ENCODE data around the gene SIGLECL1. TPM values are rescaled to one million over a fixed set of nuclear protein-coding genes. Genes with fewer than 3 reads are reported as not detected.

SIGLECL1 gene
- total RNA-seq, 1 experiment from 2014 or later, result not detected

DNA sequence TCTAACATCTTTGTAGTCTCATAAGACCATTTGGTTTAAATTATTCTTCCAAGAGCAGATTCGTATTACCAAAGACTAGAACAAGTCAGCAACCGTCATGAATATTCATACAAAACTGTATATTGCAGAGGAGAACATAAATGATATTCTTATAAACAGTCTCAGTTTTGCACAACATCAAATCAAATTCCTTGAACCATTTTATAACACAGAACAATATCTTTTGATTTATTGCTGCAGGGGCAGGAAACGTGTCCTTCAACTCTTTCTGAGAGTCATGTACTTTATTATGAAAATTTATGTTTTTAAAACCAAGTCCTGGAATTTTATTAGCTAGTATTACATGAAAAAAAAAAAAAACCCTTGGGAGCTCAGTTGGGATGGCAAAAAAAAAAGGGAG, 26.2 kb downstream of the SIGLECL1 start:
- H3K4me3 ChIP-seq, result no peak overlapping the region
- H3K9me3 ChIP-seq, result no peaks in the 10 kb centered on the region
- no peak for DNase-seq
- H3K36me3 ChIP-seq, result no peaks in the 10 kb centered on the region
- H3K27me3 ChIP-seq, result no peaks in the 10 kb centered on the region

DNA sequence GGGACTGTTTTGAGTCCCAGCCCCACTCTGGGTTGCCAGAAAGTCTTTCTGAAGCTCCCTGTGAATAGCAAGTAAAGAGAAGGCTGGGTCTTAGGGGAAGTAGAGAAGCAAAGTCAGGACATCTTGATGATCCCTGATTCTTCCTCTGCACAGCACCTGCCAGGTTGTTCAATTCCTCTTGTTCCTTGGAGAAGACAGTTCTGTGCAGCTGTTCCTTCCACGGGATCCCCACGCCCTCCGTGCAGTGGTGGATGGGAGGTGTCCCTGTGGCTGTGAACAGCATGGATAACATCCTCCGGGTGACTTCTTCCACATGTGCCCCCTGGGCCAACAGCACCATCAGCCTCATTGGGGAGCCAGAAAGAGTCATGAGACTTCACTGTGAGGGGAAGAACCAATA, 31.5 kb downstream of the SIGLECL1 start:
- H3K36me3 ChIP-seq, result no peaks in the 10 kb centered on the region
- H3K4me3 ChIP-seq, result no peak overlapping the region
- DNase-seq, result no peak
- H3K9me3 ChIP-seq, result no peaks in the 10 kb centered on the region
- peaks cover 13% of the 10 kb centered on the region for H3K27me3 ChIP-seq

DNA sequence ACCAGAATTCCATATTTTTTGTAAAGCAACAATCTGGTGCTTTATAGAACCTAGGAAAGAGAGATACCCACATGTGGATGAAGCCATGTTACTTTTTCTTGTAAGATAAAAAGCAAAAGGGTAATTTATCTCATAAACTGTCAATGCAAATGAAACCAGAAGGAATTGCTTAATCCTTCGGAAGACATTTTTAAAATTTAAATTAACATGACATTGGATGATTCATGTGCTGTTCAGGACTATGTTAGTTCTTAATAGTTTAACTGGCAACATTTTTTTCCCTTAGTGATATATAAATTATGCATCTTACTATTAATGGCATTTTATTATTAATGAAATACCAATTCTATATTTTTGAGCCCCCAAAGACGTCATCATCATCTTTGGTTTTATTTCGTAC, 34.8 kb downstream of the SIGLECL1 start:
- Histone ChIP-seq H3K9me3 (no peaks in the 10 kb centered on the region), H3K36me3 (no peaks in the 10 kb centered on the region)
- DNase-seq, result no peak

DNA sequence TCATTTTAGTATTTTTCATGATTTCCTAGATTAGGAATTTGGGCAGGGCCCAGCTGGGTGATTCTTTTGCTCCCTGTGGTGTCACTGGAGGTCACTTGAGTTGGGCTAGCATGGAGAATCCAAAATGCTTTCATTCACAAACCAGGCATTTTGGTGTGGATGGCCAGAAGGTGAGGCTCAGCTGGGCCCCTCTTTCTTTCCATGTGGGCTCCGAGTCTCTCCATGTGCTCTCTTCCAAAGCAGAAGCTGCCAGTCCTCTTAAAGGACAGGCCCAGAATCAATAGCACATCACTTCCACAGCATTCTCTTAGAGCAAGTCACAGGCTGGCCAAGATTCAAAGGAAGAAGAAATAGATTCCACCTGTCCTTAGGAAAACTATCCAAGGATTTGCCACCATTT, 38.8 kb downstream of the SIGLECL1 start:
- Histone ChIP-seq H3K36me3 (no peaks in the 10 kb centered on the region), H3K27me3 (peaks cover 10% of the 10 kb centered on the region), H3K9me3 (no peaks in the 10 kb centered on the region), H3K4me3 (no peak overlapping the region)
- DNase-seq, result no peak

More for the DNA sequence above, 34.8 kb downstream of the SIGLECL1 start:
- H3K27me3 ChIP-seq, result peaks cover 13% of the 10 kb centered on the region
- H3K4me3 ChIP-seq, result no peak overlapping the region

DNA sequence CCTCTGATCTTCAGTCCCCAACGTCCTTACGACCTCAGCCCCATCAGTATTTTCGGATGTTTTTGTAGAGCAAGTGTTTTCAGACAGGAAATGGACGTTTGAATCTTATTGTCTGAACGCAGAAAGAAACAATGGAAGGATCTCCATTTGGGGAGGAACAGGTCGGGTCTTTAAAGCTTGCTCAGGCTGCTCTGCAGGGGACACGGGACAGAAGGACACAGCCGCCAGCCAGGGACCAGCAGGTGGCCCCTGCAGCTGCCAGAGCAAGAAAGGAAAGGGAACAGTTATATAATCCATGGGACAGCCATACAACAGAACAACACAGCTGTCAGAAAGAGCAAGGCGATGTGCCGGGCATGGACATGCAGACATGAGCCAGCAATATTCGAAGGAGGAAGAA, 42.1 kb downstream of the SIGLECL1 start:
- DNase-seq, result no peak
- H3K27me3 ChIP-seq, result no peaks in the 10 kb centered on the region
- no peaks in the 10 kb centered on the region for H3K36me3 ChIP-seq
- H3K9me3 ChIP-seq, result no peaks in the 10 kb centered on the region
- H3K4me3 ChIP-seq, result no peak overlapping the region

DNA sequence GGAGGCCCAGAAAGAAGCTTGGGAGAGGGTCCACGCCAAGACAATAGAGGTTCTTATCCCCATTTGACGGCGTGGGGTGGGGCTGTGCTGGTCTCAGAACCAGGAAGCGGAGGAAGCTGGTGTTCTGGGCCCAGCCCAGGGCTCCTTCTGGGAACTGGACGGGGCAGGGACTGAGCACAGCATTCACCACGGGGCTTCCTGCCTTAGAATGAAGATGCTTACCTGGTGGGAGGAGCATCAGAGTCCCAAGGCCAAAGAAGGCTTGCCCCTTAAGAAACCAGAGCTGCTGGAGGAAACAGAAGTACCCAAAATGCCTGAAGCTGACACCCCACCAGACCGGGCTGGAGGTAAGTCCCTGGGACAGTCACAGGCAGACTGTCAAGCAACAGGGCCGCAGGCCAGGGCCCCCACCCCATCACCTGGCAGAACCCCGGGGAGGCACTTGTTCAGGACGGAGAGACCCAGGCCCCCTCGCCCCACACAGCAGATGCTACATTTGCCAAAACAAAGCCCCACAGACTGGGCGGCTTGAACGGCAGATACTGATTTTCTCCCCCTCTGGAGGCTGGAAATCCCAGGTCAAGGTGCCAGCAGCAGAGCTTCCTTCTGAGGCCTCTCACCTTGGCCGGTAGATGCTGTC, 42.8 kb downstream of the SIGLECL1 start:
- no peaks in the 10 kb centered on the region for H3K9me3 ChIP-seq
- no peaks in the 10 kb centered on the region for H3K36me3 ChIP-seq
- H3K27me3 ChIP-seq, result no peaks in the 10 kb centered on the region
- H3K4me3 ChIP-seq, result no peak overlapping the region
- no peak for DNase-seq

DNA sequence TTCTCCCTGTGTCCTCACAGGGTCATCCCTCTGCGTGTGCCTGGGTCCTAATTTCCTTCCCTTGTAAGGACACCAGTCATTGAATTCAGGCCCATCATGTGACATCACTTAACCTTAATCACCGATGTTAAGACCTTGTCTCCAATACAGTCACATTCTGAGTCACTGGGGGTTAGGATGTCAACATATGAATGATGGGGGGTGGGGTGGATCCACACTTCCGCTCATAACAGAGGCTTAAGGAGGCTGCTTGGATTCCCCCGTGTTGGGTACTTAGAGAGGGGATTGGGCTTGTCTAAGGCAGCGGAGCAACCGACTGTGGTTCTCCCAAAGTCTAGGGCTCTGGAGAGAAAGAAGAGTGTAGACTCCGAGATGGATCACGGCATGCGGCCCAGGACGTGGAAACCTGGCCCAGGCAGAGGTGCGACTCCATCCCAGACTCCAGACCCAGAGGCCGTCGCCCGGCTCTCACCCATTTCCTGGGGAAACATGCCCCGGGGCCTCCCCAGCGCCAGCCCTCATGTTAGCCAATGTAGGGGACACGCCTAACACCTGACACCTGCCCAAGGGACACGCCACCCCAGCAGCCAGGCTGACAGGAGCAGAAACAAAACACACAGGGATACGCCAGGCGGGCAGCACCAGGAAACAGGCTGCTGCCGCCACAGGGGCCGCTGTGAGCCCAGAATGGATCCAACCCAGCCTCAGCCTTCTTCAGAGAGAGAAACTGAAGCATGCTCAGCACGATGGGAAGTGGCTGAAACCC, 43.5 kb downstream of the SIGLECL1 start:
- no peaks in the 10 kb centered on the region for H3K27me3 ChIP-seq
- no peak overlapping the region for H3K4me3 ChIP-seq
- H3K9me3 ChIP-seq, result no peaks in the 10 kb centered on the region
- DNase-seq, result no peak
- H3K36me3 ChIP-seq, result no peaks in the 10 kb centered on the region

DNA sequence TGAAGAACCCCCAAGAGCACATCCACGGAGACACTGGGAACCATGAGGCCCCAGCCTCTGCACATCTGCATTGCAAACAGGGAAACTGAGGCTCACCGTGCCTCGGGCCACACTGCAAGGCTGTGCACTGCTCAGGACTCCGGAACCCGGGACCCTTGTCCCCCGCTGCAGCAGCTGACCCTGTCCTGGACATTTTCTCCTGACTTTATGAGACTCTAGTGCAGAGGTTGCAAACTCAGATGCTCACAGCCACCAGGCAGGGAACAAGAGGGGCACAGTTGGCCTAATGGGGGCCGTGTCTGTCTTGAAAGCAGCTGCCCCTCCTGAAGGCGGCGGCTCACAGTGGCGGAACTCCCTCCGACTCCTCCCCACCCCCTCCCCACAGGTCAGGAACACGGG, 44.1 kb downstream of the SIGLECL1 start:
- Histone ChIP-seq H3K9me3 (no peaks in the 10 kb centered on the region), H3K27me3 (no peaks in the 10 kb centered on the region), H3K4me3 (no peak overlapping the region), H3K36me3 (no peaks in the 10 kb centered on the region)
- no peak for DNase-seq

DNA sequence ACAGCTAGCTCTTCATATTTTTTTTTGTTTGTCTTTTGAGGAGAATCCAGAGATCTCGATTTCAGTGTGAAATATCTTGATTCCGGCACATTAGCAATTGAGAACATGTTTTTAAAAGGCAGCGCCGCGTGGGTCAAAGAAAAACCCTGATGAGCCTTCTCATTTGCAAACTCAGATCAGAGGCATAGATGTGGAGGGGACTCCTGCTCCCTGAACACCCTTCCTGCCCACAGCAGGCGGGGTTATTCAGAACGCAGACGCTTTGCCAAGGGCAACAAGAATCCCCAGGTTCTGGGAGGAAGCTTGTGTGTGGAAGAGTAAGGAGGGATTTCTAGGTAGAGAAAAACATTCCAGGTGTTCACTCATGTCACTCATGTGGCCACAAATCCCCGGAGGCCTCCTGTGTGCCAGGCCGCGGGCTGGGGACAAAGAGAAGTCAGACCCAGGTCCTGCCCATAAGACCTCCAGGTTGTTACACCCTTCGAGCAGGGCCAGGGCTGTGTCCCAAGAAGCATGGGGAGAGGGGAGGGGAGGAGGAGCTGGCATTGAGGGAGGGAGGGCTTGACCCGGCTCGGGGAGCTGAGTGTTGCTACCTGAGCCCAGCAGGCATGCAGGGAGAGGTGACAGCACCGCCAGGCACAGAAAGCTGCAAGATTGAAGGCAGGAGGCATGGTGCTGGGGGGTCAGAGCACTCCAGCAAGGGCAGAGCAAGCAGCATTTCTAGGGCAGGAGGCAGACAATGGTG, 44.7 kb downstream of the SIGLECL1 start:
- H3K4me3 ChIP-seq, result no peak overlapping the region
- no peaks in the 10 kb centered on the region for H3K9me3 ChIP-seq
- DNase-seq, result no peak
- no peaks in the 10 kb centered on the region for H3K27me3 ChIP-seq
- H3K36me3 ChIP-seq, result no peaks in the 10 kb centered on the region

DNA sequence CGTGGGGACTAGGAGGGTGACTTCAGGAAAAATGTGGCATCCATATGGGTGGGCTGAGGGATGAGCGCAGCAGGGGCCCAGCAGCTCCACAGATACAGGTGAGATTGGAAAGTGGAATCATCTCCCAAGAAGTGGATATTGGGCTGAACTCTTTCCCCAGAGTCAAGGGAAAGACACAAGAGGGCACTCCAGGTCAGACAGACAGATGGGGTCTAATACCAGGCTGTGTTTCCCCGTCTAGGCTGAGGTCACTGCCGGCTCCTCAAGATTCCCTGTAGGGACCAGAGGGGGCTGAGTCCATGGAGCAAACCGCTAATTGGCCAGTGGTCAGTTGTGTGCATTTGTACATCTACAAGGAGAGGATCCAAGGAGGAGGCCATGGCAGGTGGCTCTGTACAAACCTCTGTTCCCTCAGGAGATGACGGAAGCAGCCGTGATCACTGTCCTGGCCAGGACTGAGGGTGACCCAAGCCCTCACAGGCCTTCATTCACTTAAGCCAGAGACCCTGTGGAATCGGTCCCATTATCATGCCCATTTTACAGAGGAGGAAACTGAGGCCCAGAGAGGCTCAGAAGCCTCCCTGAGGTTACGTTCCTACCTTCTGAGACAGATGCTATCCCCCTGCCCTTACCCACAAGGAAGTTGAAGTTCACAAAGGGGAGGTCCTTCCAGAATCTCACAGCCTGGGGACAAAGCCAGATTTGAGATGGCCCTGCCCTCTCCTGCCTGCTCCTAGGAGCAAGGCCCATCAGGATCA, 45.6 kb downstream of the SIGLECL1 start:
- no peaks in the 10 kb centered on the region for H3K9me3 ChIP-seq
- no peaks in the 10 kb centered on the region; the same call in 1 of the 2 replicates for H3K27me3 ChIP-seq
- H3K36me3 ChIP-seq, result no peaks in the 10 kb centered on the region
- no peak overlapping the region for H3K4me3 ChIP-seq
- DNase-seq, result no peak

DNA sequence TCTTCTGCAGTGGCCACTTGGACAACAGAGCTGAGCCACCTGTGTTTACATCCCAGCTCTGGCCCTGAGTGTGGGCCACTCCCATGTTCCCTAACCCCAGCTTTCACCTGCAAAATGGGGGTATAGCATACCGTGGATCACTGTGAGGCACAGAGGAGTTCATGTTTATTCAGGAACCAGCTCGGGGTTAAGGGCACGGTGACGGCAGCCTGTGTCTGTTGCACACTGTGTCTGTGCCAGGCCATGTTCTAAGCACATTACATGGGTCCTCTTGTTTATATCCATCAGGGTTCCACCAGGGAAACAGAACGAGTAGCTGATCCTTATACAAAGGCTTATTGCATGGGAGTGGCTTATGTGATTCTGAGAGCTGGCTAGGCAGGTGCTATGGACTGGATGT, 46.5 kb downstream of the SIGLECL1 start:
- Histone ChIP-seq H3K36me3 (no peaks in the 10 kb centered on the region), H3K9me3 (no peaks in the 10 kb centered on the region), H3K27me3 (no peaks in the 10 kb centered on the region; the same call in 1 of the 2 replicates), H3K4me3 (no peak overlapping the region)
- no peak for DNase-seq

DNA sequence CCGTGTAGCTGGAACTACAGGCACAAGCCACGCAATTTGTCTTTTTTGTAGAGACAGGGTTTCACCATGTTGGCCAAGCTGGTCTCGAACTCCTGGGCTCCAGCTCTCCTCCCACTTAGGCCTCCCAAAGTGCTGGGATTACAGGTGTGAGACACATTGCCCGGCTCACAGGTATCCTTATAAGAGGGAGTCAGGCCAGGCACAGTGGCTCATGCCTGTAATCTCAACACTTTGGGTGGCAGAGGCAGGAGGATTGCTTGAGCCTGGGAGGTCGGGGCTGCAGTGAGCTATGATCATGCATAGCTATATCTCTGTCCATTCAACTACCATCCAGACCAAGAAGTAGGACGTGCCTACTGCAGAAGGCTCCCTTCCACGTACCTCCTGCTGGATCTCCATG, 50.4 kb downstream of the SIGLECL1 start:
- DNase-seq, result no peak
- no peaks in the 10 kb centered on the region for H3K36me3 ChIP-seq
- H3K4me3 ChIP-seq, result no peak overlapping the region
- no peaks in the 10 kb centered on the region; the same call in 1 of the 2 replicates for H3K27me3 ChIP-seq
- peaks cover 8% of the 10 kb centered on the region for H3K9me3 ChIP-seq

DNA sequence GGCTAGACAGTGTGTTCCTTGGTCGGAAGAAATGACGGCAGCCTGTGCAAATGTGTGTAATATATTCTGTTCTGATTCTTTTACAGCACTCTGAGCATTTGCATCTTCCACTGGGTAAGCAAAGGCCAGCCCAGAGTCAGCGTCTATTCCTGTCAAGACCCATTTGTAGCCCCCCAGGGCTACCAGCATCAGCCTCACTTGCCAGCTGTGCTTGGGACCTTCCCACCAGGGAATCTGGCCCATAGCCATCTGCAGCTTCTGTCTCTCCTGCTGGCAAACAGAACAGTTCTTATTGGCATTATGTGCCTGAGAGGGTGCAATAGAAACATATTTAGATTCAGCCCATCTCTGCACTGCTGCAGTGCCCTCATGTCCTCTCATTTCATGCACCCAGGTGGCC, 54.6 kb downstream of the SIGLECL1 start:
- Histone ChIP-seq H3K36me3 (no peaks in the 10 kb centered on the region), H3K9me3 (peaks cover 12% of the 10 kb centered on the region), H3K4me3 (no peak overlapping the region), H3K27me3 (no peaks in the 10 kb centered on the region; the same call in 1 of the 2 replicates)
- DNase-seq, result no peak

DNA sequence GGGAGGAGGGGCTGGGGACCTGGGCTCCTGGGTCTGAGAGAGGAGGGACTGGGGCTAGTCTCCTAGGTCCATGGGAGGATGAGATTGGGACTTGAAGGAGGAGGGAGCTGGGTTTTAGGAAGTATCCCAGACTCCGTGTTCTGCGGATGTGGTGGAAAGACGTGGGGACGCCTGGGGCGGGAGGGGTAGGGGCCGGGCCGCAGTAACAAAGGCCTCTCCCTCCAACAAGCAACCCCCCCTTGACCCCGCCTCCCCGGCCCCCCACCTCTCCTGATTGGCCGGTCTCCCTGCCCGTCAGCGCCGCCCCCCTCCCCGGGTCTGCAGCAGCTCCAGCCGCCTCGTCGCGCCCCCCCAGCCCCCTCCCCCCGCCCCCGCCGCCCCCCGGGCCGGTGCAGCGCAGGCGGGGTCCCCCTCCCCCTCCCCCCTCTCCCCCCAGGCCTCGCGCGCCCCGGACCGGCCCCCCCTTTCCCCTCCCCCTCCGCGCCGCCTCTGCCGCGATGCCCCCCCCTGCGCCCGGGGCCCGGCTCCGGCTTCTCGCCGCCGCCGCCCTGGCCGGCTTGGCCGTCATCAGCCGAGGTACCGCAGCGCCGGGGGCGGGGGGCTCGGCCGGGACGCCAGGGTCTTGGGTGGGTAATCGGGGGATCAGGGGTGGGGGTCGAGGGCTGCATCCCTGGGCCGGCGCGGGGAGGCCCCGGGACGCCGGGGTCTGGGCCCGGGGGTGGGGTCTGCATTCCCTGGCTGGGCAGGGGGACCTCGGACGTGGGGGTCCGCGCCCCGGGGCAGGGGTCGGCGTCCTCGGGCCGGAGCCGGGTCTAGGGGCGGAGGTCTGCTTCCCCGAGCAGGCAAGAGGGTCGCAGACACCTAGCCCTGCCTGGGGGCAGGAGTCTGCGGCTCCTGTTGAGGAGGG, 60.7 kb downstream of the SIGLECL1 start, which contains the start of gene IGLON5:
TSS of gene IGLON5 (plus strand) at position 294 of the 907 bp plus-strand sequence. CDS start at position 498, 204 bp downstream.
- DNase-seq, result no peak
- no peaks in the 10 kb centered on the region for H3K36me3 ChIP-seq
- no peak within 1 kb of the TSS for H3K4me3 ChIP-seq
- H3K9me3 ChIP-seq, result peaks cover 4% of the 10 kb centered on the region; the same call in 1 of the 2 replicates
- peaks cover 14% of the 10 kb centered on the region for H3K27me3 ChIP-seq

DNA sequence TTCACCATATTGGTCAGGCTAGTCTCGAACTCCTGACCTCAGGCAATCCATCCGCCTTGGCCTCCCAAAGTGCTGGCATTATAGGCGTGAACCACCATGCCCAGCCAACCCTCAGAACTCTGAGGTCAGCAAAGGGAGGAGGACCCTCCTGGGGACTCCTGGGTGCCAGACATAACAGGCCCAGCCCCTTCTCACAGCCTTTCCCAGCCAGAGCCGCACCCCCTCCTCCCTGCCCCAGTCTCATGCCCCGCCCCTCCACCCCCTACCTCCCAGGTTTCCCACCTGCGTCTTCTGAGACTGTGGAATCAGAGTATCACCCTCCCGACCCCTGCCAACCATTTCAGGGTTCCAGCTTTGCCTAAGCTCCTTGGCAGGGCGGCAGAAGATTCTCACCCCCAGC, 65.8 kb downstream of the SIGLECL1 start:
- no peaks in the 10 kb centered on the region; the same call in 1 of the 2 replicates for H3K9me3 ChIP-seq
- no peak for DNase-seq
- H3K36me3 ChIP-seq, result no peaks in the 10 kb centered on the region
- H3K4me3 ChIP-seq, result no peak overlapping the region
- peaks cover 19% of the 10 kb centered on the region for H3K27me3 ChIP-seq

DNA sequence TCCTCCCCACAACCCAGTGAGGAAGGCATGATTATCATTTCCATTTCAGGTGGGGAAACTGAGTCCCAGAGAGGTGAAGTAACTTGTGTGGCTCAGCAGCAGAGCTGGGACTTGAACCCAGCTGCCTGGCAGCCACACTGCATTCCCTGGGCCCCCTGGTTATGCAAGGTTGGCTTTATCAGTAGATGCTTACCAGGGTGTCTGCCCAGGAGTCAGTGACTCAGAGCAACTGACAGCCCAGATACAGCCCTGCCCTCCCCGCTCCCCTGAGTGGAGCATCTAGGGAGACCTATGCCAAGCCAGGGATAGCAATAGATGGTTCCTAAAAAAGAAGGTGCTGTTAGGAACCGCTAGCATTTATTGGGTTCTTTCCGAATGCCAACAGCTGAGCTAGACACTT, 66.5 kb downstream of the SIGLECL1 start:
- H3K36me3 ChIP-seq, result no peaks in the 10 kb centered on the region
- DNase-seq, result peak; percentile 38
- no peaks in the 10 kb centered on the region; the same call in 1 of the 2 replicates for H3K9me3 ChIP-seq
- H3K4me3 ChIP-seq, result no peak overlapping the region
- peaks cover 15% of the 10 kb centered on the region for H3K27me3 ChIP-seq
